H1 (cell line): ENCODE results near the gene NEMF. TPM values are rescaled to one million over a fixed set of nuclear protein-coding genes. Genes with fewer than 3 reads are reported as not detected.

Experiments
- CHD7 ChIP-seq: fragments of 300-600 bp; sonication (generic); IDR thresholded peaks from 2 replicates; pipeline ENCODE4 v1.7.1; 2012; ENCODE audit warnings: low read length, moderate library complexity, mild to moderate bottlenecking, inconsistent platforms; ENCODE audit not compliant: insufficient replicate concordance
- CTCF ChIP-seq, 3 experiments: IDR thresholded peaks; 1 replicate in 2 of 3; 2 replicates in 1 of 3; pipeline versions ENCODE4 v1.5.1 to v1.6.1; 2011; ENCODE audit warnings: low read length in 3 of 3, mild to moderate bottlenecking in 3 of 3, inconsistent platforms in 2 of 3, low read depth in 1 of 3, moderate library complexity in 1 of 3; ENCODE audit not compliant: insufficient read depth in 1 of 3; ENCODE audit errors: control extremely low read depth in 1 of 3
- POLR2A ChIP-seq, 2 experiments: IDR thresholded peaks; 1 replicate in 1 of 2; 2 replicates in 1 of 2; pipeline ENCODE4 v1.6.1; 2011; ENCODE audit warnings: low read depth in 2 of 2, low read length in 2 of 2, mild to moderate bottlenecking in 2 of 2; ENCODE audit errors: control extremely low read depth in 1 of 2
- RBBP5 ChIP-seq: IDR thresholded peaks from 2 replicates; pipeline ENCODE4 v1.7.1; 2012; ENCODE audit warnings: low read depth, mild to moderate bottlenecking, inconsistent platforms, low read length, moderate library complexity, borderline replicate concordance
- TAF1 ChIP-seq: IDR thresholded peaks from 2 replicates; pipeline ENCODE4 v1.6.1; 2011; ENCODE audit warnings: mild to moderate bottlenecking, low read depth, low read length
- USF2 ChIP-seq: IDR thresholded peaks from 2 replicates; pipeline ENCODE4 v1.6.1; 2011; ENCODE audit warnings: low read length, improper control_type of control experiment
- polyA plus RNA-seq, 7 experiments: library from polyadenylated mRNA; depleted of rRNA in 3 of 7; stranded (reverse) in 5 of 7; unstranded in 2 of 7; fragments of >200 nt in 5 of 7; fragments of 200-250 nt in 2 of 7; gene quantifications; 1 replicate in 5 of 7; 2 replicates in 1 of 7; 4 replicates in 1 of 7; pipeline versions ENCODE4 v1.2.1 to v1.2.3, GENCODE V29; 2011 to 2013; ENCODE audit warnings: missing spikeins in 2 of 7, mixed read lengths in 2 of 7
- total RNA-seq: library from RNA; stranded (reverse); fragmentation: NEBNext Ultra II Directional; extraction: Animal tissue kit (Norgen Biotek cat#: 25700); gene quantifications from 2 replicates; pipeline ENCODE4 v1.2.1, GENCODE V29; 2021

NEMF gene
- total and polyA plus RNA-seq, 2 of the 8 experiments (the other 6 are each of a cell fraction or from before 2014, with no cell fraction given), result 8.3 to 45.5 TPM

GRCh38 chr14:49852301-49853157, at the start of gene NEMF (continued):
- TF ChIP-seq CHD7 (no peak), USF2 (no peak), RBBP5 (peak; percentile 86; the same call in 1 of the 2 replicates), TAF1 (peak; percentile 94), CTCF (IDR thresholded peaks at IDR 0.05; ENCODE audit: control extremely low read depth in 1 of 3, insufficient read depth in 1 of 3, low read depth in 1 of 3, low read length in 3 of 3) (peak; percentile 53 to 70 (median 63)), POLR2A (IDR thresholded peaks at IDR 0.05; ENCODE audit: control extremely low read depth in 1 of 2, low read depth in 2 of 2, low read length in 2 of 2) (peak; percentile 71 to 97)
